Stimulated activated naive CD8-positive, alpha-beta T cell treated with anti-CD3 and anti-CD28 coated beads, Interleukin-15, Interleukin-2, amounts not matched to agents 100 ng/mL and 50 ng/mL, for 24 hours (primary cell): ENCODE results near the gene PPP1R8.
"Not testable (repeated sequence)": the region's sequence is repeated elsewhere in the genome, so short reads cannot be mapped to it uniquely, and the experiment has no call there.

Experiments
- H3K27ac Mint-ChIP-seq: one replicate; pipeline ENCODE4 v1.8.0; 2021; ENCODE audit warnings: mild to moderate bottlenecking, mixed read lengths
- H3K27me3 Mint-ChIP-seq: one replicate; pipeline ENCODE4 v1.8.0; 2021; ENCODE audit warnings: mixed read lengths
- H3K36me3 Mint-ChIP-seq: one replicate; pipeline ENCODE4 v1.8.0; 2021; ENCODE audit warnings: low read depth, mixed read lengths
- H3K4me1 Mint-ChIP-seq: one replicate; pipeline ENCODE4 v1.8.0; 2021; ENCODE audit warnings: low read depth, mixed read lengths
- H3K4me3 Mint-ChIP-seq: one replicate; pipeline ENCODE4 v1.8.0; 2021; ENCODE audit warnings: mild to moderate bottlenecking, mixed read lengths
- H3K9me3 Mint-ChIP-seq: one replicate; pipeline ENCODE4 v1.8.0; 2021; ENCODE audit warnings: mixed read lengths

PPP1R8 gene

GRCh38 chr1:27830621-27831440 is at the start of gene PPP1R8:
PPP1R8 (plus strand) TSS chr1:27830782; CDS start chr1:27830836, 54 bp downstream.
- peak within 1 kb of the TSS; percentile 95 for H3K27ac Mint-ChIP-seq
- peaks cover 40% of the 10 kb centered on the region for H3K4me1 Mint-ChIP-seq
- H3K36me3 Mint-ChIP-seq = peaks cover 40% of the 10 kb centered on the region
- peak within 1 kb of the TSS; percentile 95 for H3K4me3 Mint-ChIP-seq
- no peaks in the 10 kb centered on the region for H3K27me3 Mint-ChIP-seq
- no peaks in the 10 kb centered on the region for H3K9me3 Mint-ChIP-seq

GRCh38 chr1:27782950-27783349 is 47.6 kb upstream of the PPP1R8 start:
- H3K4me3 Mint-ChIP-seq = no peak overlapping the region
- no peaks in the 10 kb centered on the region for H3K9me3 Mint-ChIP-seq
- H3K27me3 Mint-ChIP-seq = no peaks in the 10 kb centered on the region
- H3K36me3 Mint-ChIP-seq = peaks cover 5% of the 10 kb centered on the region
- peaks cover 15% of the 10 kb centered on the region for H3K4me1 Mint-ChIP-seq
- H3K27ac Mint-ChIP-seq = no peak overlapping the region

DNA sequence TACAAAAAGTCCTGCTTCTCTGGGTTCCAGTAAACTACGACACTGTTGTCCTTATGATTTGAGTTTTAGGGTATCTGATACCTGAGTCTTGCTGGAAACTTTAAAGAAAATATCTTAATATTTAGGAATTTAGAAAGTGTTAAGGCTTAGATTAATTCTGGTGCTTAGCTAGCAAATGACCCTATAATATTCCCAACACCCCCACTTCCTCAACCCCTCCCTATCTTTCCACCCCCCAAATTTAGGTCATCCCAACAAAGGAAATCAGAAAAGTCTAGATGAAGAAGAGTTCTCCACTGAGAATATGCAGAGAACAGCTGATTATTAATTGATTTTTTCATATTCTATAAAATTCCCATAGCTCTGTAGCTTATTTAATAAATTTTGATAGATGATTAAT is 45.9 kb upstream of the PPP1R8 start:
- H3K36me3 Mint-ChIP-seq = peaks cover 9% of the 10 kb centered on the region
- H3K9me3 Mint-ChIP-seq = no peaks in the 10 kb centered on the region
- H3K27me3 Mint-ChIP-seq = no peaks in the 10 kb centered on the region
- H3K4me1 Mint-ChIP-seq = peaks cover 12% of the 10 kb centered on the region
- H3K27ac Mint-ChIP-seq = no peak overlapping the region
- H3K4me3 Mint-ChIP-seq = no peak overlapping the region

DNA sequence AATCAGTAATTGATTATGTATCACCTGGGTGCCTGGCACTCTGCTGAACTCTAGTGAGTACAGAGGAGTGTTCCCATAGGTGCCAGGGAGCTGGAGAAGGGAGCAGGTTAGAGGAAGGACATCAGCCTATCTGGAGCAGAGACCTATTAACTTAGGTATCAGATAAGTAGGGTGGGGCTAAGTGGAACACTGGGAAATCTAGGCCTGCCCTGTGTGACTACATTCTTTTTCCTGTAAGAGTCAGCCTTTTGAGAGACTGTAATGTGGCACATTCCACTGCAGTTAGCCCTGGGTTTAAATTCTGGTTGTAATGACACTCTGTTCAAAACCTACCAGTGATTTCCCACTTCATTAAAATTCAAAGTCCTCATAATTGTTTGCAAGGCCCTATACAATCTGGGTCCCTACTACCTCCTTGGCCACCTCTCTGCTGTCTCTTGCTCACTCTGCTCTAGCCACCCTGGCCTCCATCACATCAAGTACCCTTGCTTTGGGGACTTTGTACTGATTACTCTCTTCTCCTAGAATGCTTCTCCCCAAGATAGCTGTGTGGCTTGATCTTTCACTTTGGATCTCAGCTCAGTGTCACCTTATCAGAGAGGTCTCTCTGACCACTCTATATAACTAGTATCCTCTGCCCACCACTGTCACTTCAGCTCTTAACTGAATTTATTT is 44.7 kb upstream of the PPP1R8 start:
- Mint-ChIP-seq H3K27me3 (no peaks in the 10 kb centered on the region), H3K36me3 (peaks cover 17% of the 10 kb centered on the region), H3K9me3 (no peaks in the 10 kb centered on the region), H3K4me1 (peaks cover 12% of the 10 kb centered on the region), H3K27ac (no peak overlapping the region), H3K4me3 (no peak overlapping the region)

DNA sequence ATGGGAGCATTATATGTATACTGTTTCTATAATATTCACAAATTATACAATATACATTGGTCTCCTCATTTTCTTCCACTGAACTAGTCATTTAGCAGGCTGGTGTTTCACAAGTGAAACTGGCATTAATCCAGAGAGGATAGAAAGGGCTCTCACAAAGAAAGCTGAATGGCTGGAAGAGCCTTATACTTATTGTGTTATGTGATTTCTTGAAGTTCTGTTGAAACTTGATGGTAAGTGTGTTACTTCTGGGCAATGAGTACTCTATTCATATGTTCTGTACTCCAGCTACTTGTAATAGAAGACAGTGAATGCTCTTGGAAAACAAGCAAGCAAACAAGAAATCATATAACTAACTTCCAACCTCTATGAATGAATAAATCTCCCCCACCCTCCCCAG is 42.7 kb upstream of the PPP1R8 start:
- H3K36me3 Mint-ChIP-seq = peaks cover 17% of the 10 kb centered on the region
- H3K27me3 Mint-ChIP-seq = no peaks in the 10 kb centered on the region
- H3K4me3 Mint-ChIP-seq = no peak overlapping the region
- peaks cover 12% of the 10 kb centered on the region for H3K4me1 Mint-ChIP-seq
- H3K9me3 Mint-ChIP-seq = no peaks in the 10 kb centered on the region
- H3K27ac Mint-ChIP-seq = no peak overlapping the region

GRCh38 chr1:27789540-27790041 is 41.0 kb upstream of the PPP1R8 start:
- H3K9me3 Mint-ChIP-seq = no peaks in the 10 kb centered on the region
- H3K27me3 Mint-ChIP-seq = no peaks in the 10 kb centered on the region
- peaks cover 12% of the 10 kb centered on the region for H3K4me1 Mint-ChIP-seq
- H3K27ac Mint-ChIP-seq = no peak overlapping the region
- peaks cover 26% of the 10 kb centered on the region for H3K36me3 Mint-ChIP-seq
- no peak overlapping the region for H3K4me3 Mint-ChIP-seq

- not testable (repeated sequence) for H3K9me3 Mint-ChIP-seq, H3K27ac Mint-ChIP-seq, H3K4me3 Mint-ChIP-seq, H3K4me1 Mint-ChIP-seq, H3K27me3 Mint-ChIP-seq
- H3K36me3 Mint-ChIP-seq = peaks cover 32% of the 10 kb centered on the region
Measured at GRCh38 chr1:27790270-27790669, 40.3 kb upstream of the PPP1R8 start.

- Mint-ChIP-seq H3K4me3 (no peak overlapping the region), H3K27me3 (no peaks in the 10 kb centered on the region), H3K27ac (no peak overlapping the region), H3K36me3 (peaks cover 42% of the 10 kb centered on the region), H3K9me3 (no peaks in the 10 kb centered on the region), H3K4me1 (no peaks in the 10 kb centered on the region)
Measured at GRCh38 chr1:27795601-27796000, 35.0 kb upstream of the PPP1R8 start.

DNA sequence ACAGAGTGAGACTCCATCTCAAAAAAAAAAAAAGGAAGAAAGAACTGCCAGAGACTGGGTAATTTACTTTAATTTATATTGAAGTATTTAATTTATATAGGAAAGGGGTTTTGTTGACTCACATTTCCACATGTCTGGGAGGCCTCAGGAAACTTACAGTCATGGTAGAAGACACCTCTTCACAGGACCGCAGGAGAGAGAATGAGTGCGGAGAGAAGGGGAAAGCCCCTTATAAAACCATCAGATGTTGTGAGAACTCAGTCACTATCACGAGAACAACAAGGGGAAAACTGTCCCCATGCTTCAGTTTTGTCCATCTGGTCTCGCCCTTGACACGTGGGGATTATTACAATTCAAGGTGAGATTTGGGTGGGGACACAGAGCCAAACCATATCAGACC is 25.8 kb upstream of the PPP1R8 start:
- H3K36me3 Mint-ChIP-seq = peaks cover 50% of the 10 kb centered on the region
- no peaks in the 10 kb centered on the region for H3K9me3 Mint-ChIP-seq
- no peak overlapping the region for H3K4me3 Mint-ChIP-seq
- no peaks in the 10 kb centered on the region for H3K27me3 Mint-ChIP-seq
- H3K4me1 Mint-ChIP-seq = peaks cover 6% of the 10 kb centered on the region
- no peak overlapping the region for H3K27ac Mint-ChIP-seq

GRCh38 chr1:27806758-27807157 is 23.8 kb upstream of the PPP1R8 start:
- Mint-ChIP-seq H3K27me3 (no peaks in the 10 kb centered on the region), H3K4me1 (peaks cover 6% of the 10 kb centered on the region), H3K9me3 (no peaks in the 10 kb centered on the region), H3K36me3 (peaks cover 50% of the 10 kb centered on the region), H3K4me3 (no peak overlapping the region), H3K27ac (no peak overlapping the region)

DNA sequence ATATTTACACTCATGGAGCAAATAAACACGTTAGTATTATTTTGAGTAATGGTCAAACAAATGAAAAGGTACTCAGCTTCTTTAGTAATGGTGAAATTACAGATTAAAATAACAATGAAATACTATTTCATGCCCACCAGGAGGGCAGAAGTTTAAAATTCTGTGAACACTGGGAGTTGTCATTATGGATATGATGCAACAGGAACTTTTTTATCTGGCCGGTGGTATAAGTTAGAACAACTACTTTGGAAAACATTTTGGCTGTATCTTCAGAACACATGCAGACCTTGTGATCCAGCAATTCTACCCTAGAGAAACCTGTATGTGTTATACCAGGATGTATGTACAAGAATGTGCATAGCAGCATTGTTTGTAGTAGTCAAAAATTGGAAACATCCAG is 23.2 kb upstream of the PPP1R8 start:
- Mint-ChIP-seq H3K27ac (no peak overlapping the region), H3K4me1 (peaks cover 6% of the 10 kb centered on the region), H3K27me3 (no peaks in the 10 kb centered on the region), H3K9me3 (no peaks in the 10 kb centered on the region), H3K4me3 (no peak overlapping the region), H3K36me3 (peaks cover 48% of the 10 kb centered on the region)

DNA sequence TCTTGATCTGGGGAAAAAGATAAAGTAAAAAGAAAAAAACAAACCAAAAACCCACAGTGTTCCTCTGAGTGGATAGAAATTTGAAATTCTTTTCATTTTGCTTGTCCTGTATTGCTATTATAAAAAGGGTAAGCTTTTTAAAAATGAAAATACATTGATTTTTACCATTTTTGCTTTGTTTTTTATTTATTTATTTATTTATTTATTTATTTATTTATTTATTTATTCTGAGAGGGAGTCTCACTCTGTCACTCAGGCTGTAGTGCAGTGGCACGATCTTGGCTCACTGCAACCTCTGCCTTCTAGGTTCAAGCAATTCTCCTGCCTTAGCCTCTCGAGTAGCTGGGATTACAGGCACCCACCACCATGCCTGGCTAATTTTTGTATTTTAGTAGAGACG is 22.5 kb upstream of the PPP1R8 start:
- not testable (repeated sequence) for H3K4me3 Mint-ChIP-seq, H3K4me1 Mint-ChIP-seq, H3K9me3 Mint-ChIP-seq, H3K27me3 Mint-ChIP-seq, H3K27ac Mint-ChIP-seq
- peaks cover 49% of the 10 kb centered on the region for H3K36me3 Mint-ChIP-seq

- Mint-ChIP-seq H3K36me3 (peaks cover 39% of the 10 kb centered on the region), H3K9me3 (no peaks in the 10 kb centered on the region), H3K27ac (no peak overlapping the region), H3K4me3 (no peak overlapping the region), H3K4me1 (peaks cover 1% of the 10 kb centered on the region), H3K27me3 (no peaks in the 10 kb centered on the region)
Measured at GRCh38 chr1:27809883-27810282, 20.7 kb upstream of the PPP1R8 start.

GRCh38 chr1:27811741-27812500 is 18.7 kb upstream of the PPP1R8 start:
- Mint-ChIP-seq H3K36me3 (peaks cover 31% of the 10 kb centered on the region), H3K4me3 (no peak overlapping the region), H3K27me3 (no peaks in the 10 kb centered on the region), H3K9me3 (no peaks in the 10 kb centered on the region), H3K4me1 (no peaks in the 10 kb centered on the region), H3K27ac (no peak overlapping the region)
